OCI-LY3 (cell line): ENCODE results near the gene TNKS1BP1.

ENCODE experiments used
- H2AFZ ChIP-seq: fragments of 200-600, 300-600 bp; shearing (Covaris generic); 2 replicates; pipeline ENCODE4 v1.6.0; 2014; ENCODE audit warnings: antibody characterized with exemption, low read depth, low read length
- H3K27ac ChIP-seq: fragments of 200-600, 300-600 bp; sonication (generic); 2 replicates; pipeline ENCODE4 v1.5.1; 2014; ENCODE audit warnings: mild to moderate bottlenecking, low read length, moderate library complexity, mixed read lengths
- H3K27me3 ChIP-seq: fragments of 200-600, 300-600 bp; sonication (generic); 2 replicates; pipeline ENCODE4 v1.6.1; 2014; ENCODE audit warnings: low read depth, low read length, mixed read lengths
- H3K36me3 ChIP-seq: fragments of 200-600, 300-600 bp; sonication (generic); replicated peaks from 2 replicates; pipeline ENCODE3; 2014; ENCODE audit warnings: low read depth, low read length, mixed read lengths
- H3K4me1 ChIP-seq: fragments of 300-600, 200-600 bp; sonication (generic); 2 replicates; pipeline ENCODE4 v1.6.1; 2014; ENCODE audit warnings: low read length, mixed read lengths
- H3K4me2 ChIP-seq: fragments of 200-600, 300-600 bp; sonication (generic); 2 replicates; pipeline ENCODE4 v1.6.1; 2014; ENCODE audit warnings: low read length, mixed read lengths
- H3K4me3 ChIP-seq: fragments of 300-600, 200-600 bp; sonication (generic); 2 replicates; pipeline ENCODE4 v1.5.1; 2014; ENCODE audit warnings: antibody characterized with exemption, mild to moderate bottlenecking, low read length, moderate library complexity
- H3K79me2 ChIP-seq: fragments of 300-600, 200-600 bp; shearing (Covaris generic); 2 replicates; pipeline ENCODE4 v1.6.1; 2014; ENCODE audit warnings: mild to moderate bottlenecking, low read length, mixed read lengths
- H3K9ac ChIP-seq: fragments of 300-600, 200-600 bp; shearing (Covaris generic); 2 replicates; pipeline ENCODE4 v1.6.0; 2014; ENCODE audit warnings: mild to moderate bottlenecking, low read length, moderate library complexity
- H3K9me3 ChIP-seq: fragments of 200-600, 300-600 bp; shearing (Covaris generic); 2 replicates; pipeline ENCODE4 v1.6.1; 2014; ENCODE audit warnings: low read length, mixed read lengths; ENCODE audit not compliant: insufficient read depth
- H4K20me1 ChIP-seq: fragments of 200-600, 300-600 bp; sonication (generic); 2 replicates; pipeline ENCODE4 v1.6.1; 2016; ENCODE audit warnings: low read length, mixed read lengths; ENCODE audit not compliant: insufficient read depth
- CTCF ChIP-seq: fragments of 200-600, 300-600 bp; sonication (generic); IDR thresholded peaks from 2 replicates; pipeline ENCODE4 v1.5.1; 2014; ENCODE audit warnings: antibody characterized with exemption, low read length, low read depth
- EZH2phosphoT487 ChIP-seq: fragments of 200-600 bp; shearing (Covaris generic); IDR thresholded peaks from 2 replicates; pipeline ENCODE4 v1.6.1; 2018; ENCODE audit warnings: antibody characterized with exemption, mixed run types, low read depth

Gene TNKS1BP1

GRCh38 chr11:57368845-57369232, 44.1 kb upstream of the TNKS1BP1 start:
- Histone ChIP-seq H3K4me1 (peaks cover 38% of the 10 kb centered on the region), H3K79me2 (no peaks in the 10 kb centered on the region), H4K20me1 (no peaks in the 10 kb centered on the region), H3K36me3 (no peaks in the 10 kb centered on the region), H3K9ac (no peak overlapping the region), H2AFZ (no peak overlapping the region), H3K27ac (no peak overlapping the region), H3K4me2 (no peak overlapping the region), H3K9me3 (no peaks in the 10 kb centered on the region), H3K27me3 (no peaks in the 10 kb centered on the region), H3K4me3 (no peak overlapping the region)
- no peak for TF ChIP-seq CTCF
- TF ChIP-seq EZH2phosphoT487 = no peak

GRCh38 chr11:57368106-57368844, 43.5 kb upstream of the TNKS1BP1 start:
- Histone ChIP-seq H3K4me2 (no peak overlapping the region), H3K27me3 (no peaks in the 10 kb centered on the region), H3K36me3 (no peaks in the 10 kb centered on the region), H3K27ac (no peak overlapping the region), H3K9ac (no peak overlapping the region), H3K79me2 (no peaks in the 10 kb centered on the region), H4K20me1 (no peaks in the 10 kb centered on the region), H3K4me1 (peaks cover 38% of the 10 kb centered on the region), H3K4me3 (no peak overlapping the region), H2AFZ (no peak overlapping the region), H3K9me3 (no peaks in the 10 kb centered on the region)
- no peak for TF ChIP-seq EZH2phosphoT487
- TF ChIP-seq CTCF = no peak

- TF ChIP-seq CTCF = no peak
- no peaks in the 10 kb centered on the region for H3K36me3 ChIP-seq
- no peak overlapping the region for H3K4me2 ChIP-seq
- no peaks in the 10 kb centered on the region for H3K27me3 ChIP-seq
- H3K79me2 ChIP-seq = no peaks in the 10 kb centered on the region
- no peaks in the 10 kb centered on the region for H3K9me3 ChIP-seq
- H4K20me1 ChIP-seq = no peaks in the 10 kb centered on the region
- H3K4me1 ChIP-seq = peaks cover 14% of the 10 kb centered on the region
- no peak overlapping the region for H3K4me3 ChIP-seq
- no peak overlapping the region for H2AFZ ChIP-seq
- H3K27ac ChIP-seq = no peak overlapping the region
- no peak overlapping the region for H3K9ac ChIP-seq
Measured at GRCh38 chr11:57364851-57365660, 40.3 kb upstream of the TNKS1BP1 start.
